Measurements from ENCODE around the gene CCDC69.

DNA sequence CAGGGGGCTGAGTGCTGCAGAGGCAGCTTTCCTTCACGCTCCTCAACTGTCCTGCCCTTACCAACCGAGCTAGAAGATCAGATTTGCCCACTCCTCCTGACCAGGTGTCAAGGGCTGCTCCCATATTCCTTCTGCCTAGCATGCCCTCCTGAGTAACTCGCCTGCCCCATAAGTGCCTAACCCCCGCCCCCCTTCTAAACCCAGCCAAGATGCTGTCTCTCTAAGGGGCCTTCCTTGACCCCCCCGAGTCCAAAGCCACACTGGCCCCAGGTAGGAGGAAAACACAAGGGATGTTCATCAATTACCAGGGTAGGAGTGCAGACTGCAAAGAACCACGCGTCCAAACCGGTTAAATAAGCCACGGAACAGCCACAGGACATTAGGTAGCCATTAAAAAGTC is 4.8 kb downstream of the CCDC69 start:
- TF ChIP-seq POLR2A (IDR thresholded peaks at IDR 0.05) (no peak), POLR2AphosphoS5 (IDR thresholded peaks at IDR 0.05) (no peak), CTCF (IDR thresholded peaks at IDR 0.05) (no peak), EP300 (IDR thresholded peaks at IDR 0.05) (no peak)
